Activated CD4-positive, alpha-beta T cell treated with anti-CD3 and anti-CD28 coated beads for 48 hours (primary cell): ENCODE results near the gene FLNB.
A peak's percentile ranks its signal among the peaks of the same experiment; 100 is the strongest.

Experiments
- DNase-seq: peaks from one replicate; pipeline ENCODE4 v3.0.0-alpha.2; 2020

FLNB gene

DNA sequence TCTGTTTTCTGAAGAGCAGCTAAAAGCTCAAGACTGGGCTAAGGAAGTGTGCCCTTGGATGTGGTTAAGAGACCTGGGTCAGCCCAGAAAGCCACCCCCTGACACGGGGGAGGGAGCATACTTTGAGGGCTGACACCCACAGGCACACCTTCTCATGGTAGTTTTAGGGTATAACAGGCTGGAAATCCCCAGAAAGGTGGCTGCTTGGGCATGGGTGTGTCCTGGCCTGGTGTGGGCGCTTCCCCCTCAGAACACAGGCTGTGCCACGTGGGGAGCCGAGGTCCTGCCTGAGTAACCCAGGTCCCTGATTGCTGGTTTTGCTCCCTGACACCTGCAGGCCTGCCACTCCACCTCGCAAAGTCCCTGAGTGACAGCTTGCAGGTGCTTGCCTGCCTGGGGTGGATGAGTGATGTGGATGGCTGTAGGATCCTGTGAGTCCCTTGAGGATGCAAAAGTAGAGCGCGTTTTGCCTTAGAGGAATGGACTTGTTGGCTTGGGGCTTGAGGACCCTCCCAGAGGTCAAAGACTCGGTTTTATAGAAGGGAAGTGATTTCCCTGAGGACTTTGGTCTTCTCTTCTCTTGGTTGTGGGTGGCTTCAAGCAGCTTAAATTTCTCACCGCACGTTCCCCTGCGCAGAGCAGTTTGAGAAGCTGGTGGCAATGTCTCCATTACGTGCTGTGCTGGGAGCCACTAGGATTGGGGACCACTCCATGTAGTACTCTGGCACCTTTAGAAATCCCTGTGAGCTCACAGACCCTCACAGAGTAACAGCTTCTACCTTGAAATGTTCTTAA, 108.1 kb downstream of the FLNB start:
- peak; percentile 31 for DNase-seq

DNA sequence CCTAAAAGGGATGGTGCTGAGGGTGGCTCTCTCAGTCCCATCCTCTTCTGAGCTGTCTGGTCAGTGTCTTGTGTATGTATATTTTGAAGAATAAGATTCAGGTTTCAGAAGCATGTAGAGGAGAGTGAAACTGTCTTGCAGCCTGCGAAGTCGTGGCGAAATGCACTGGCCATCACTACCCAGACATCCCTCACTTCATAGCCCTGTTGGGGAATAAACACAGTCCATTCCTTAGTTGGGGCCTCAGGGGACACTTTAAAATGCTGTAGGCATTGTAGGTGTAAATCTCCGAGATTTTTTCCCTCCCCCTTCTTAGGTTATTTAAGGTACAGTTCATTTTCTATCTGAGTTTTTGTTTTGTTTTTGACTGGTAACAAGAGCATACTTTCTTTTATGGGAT, 108.8 kb downstream of the FLNB start:
- no peak for DNase-seq

DNA sequence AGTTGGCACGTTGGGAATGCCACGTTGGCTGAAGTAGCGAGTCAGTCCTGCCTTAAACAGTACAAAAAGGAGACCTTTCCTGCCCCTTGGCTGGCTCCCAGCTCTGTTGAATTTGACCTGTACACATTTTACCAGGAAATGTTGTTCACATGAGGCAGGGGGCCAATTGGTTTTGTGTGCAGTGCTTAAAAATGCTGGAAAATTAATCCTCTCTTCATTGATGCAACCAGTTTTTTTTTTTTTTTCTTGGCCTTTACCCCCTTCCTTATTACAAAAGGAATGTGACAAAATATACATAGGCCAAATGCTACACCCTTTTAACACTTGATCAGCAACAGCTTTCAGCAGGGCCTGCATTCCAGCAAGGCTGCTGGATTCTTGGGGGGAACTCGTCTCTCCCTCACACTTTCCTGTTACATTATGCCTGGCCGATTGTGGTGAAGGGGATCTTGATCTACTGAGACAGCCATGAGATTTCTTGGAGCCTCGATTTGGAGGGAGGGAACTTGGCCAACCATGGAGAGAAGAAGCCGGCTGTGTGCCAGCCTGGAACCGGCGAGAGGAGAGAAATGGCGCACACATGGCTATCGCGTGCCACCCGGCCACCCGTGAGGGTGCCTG, 109.4 kb downstream of the FLNB start:
- no peak for DNase-seq

DNA sequence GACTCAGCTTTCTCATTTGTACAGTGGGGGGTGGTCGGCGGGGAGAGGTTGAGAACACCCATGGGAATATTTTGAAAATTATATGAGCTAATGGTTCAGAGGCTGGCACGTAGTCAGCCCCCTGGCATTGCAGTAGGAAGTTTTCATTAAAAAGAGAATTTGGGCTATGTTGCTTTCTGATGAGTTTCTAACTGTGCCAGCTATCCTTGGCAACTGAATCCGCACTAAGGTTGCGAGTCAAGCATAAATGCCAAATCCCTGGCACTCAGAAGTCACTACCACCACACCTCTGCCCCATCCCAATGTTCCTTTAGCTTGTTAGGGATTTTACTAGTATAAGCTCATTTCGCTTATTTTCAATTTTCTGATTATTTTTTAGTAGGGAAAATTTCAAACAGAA, 111.0 kb downstream of the FLNB start:
- DNase-seq, result no peak

DNA sequence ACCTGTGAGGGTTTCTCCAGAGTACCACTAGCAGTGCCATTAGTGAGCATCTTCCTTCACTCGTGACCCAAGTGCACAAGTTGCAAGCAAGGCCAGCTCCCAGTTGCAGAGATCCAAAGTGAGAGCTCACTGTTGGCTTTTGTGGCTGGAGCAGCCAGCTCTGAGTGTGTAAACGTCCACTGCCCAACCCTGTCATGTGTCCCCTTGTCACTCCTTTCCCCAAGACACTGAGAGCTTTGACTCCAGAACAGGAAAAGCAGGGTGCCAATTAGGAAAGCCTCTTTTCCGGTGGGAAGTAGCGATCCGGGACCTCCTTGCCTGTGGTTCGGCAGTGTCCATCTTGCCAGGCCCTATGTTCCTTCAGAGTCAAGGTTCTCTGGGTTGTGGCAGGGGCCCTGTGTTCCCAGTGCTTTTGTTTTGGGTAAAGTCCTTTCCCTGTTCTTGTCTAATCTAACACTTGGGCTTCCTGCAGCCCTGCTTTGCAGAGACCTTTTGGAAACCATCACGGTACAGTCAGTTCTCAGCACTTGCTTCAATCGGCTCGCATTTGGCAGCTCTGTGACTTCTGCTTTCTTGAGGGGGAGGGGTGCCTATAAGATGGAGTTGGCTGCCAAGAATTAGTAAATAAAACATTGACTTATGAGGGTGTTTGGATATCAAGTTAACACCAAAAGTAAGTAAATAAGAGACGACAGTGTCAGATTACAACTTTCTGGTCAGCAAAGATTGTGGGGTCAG, 112.0 kb downstream of the FLNB start:
- no peak for DNase-seq

- no peak for DNase-seq
Observed at GRCh38 chr3:58121183-58121582, 113.0 kb downstream of the FLNB start.

- DNase-seq, result no peak
Observed at GRCh38 chr3:58122936-58123700, 114.9 kb downstream of the FLNB start.

- no peak for DNase-seq
Observed at GRCh38 chr3:58124387-58124786, 116.2 kb downstream of the FLNB start.

DNA sequence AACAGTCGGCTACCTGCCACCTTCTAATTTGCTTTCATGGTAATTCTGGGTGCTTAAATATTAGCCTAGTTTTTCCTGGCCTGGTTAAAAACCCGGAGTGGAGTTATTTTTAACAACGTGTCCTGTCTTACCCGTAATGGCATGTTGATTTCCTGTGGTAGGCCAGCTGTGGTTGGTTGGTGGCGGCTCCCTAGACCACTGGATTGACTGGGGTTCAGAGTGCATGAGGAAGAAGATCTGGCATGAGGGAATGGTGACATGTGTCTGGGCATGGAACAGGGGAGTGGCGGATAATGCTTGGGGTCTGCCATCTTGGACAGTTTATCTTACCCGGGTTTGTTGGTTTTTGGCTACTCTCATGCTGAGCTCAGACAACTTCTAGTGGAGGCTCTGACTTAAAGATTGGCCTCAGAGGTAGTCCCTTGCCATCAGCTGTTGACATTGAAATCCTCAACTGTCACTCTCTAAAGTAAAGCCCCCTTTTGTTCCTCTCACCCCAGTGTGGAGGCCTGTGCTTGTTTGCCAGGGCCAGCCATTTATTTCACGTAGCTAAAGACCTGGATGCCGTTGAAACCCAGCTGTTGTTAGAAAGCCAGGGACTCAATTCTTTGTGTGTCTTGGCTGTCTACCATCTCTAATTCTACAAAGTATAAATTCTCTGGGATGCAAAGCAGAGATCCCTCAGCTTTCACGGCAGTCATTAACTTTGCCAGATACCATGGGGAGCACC, 121.0 kb downstream of the FLNB start:
- DNase-seq, result no peak

DNA sequence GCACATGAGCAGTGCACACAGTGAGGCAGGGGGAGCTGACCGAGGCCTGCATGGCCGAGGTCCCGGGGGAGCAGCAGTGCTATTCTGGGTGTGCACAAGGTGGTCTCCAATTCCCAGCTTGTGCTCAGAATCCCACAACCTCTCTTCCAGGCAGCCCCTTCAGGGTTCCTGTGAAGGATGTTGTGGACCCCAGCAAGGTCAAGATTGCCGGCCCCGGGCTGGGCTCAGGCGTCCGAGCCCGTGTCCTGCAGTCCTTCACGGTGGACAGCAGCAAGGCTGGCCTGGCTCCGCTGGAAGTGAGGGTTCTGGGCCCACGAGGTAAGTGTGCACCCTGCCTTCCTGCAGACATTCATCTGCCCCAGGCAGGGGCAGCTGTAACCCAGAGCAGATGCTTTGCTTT, 122.4 kb downstream of the FLNB start:
- DNase-seq, result no peak

- DNase-seq, result no peak
Observed at GRCh38 chr3:58131101-58131825, 123.0 kb downstream of the FLNB start.

DNA sequence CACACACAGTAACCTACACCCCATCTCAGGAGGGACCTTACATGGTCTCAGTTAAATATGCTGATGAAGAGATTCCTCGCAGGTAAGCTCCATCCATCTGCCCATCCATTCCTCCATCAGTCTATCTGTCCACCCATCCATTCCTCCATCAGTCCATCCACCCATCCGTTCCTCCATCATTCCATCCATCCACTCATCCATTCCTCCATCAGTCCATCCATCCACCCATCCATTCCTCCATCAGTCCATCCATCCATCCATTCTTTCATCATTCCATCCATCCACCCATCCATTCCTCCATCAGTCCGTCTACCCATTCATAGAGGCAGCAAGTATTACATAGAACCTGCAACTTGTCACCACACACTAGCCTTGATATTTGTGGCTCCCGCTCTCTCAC, 124.6 kb downstream of the FLNB start:
- DNase-seq, result no peak

GRCh38 chr3:58134468-58134867, 126.2 kb downstream of the FLNB start:
- no peak for DNase-seq

DNA sequence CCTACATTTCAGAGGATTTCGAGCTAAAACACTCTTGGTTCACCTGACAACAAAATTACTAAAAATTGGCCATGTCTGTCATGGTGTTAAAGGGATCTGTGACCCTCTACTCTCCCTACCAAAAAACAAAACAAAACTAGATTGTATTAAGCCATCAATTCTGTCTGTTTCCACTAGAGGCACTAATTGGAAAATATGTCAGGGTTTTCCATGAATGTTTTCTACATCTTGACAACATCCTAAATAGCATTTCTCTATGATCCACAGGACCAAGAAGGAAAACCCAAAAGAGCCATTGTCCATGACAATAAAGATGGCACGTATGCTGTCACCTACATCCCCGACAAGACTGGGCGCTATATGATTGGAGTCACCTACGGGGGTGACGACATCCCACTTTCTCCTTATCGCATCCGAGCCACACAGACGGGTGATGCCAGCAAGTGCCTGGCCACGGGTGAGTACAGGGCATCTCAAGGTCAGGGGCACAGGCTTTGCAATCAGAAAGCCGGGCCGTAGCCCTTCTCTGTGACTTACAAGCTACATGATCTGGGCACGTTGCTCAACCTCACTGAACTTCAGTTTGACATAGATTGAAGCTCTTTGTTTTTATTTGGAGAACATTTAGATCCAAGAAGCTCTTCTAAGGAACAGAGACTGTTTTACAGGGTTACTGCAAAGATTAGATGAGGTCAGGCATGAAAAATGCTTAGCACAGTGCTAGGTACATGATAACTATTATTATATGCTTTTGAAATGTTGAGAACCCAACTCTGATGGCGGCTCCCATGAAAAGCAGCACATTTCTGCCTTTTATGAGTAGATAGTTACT, 127.7 kb downstream of the FLNB start:
- DNase-seq, result no peak

DNA sequence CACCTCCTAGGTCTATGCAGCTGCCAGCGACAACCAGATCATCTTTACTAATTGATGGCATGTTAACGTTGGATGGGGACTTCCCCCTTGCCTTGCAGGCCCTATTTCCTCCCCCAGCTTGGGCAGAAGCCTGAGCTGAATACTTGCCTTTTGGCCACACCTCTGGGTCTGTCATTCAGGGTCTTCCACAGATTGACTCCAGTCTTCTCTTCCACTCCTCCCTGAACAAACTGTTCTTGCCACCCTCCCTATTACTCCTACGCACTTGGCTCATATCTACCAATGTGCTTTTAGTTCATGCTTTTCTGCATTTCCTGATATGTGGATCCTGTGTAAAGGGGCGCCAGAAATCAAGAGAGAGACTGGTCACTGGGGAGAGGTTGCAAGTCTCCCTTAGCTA, 129.1 kb downstream of the FLNB start:
- no peak for DNase-seq

DNA sequence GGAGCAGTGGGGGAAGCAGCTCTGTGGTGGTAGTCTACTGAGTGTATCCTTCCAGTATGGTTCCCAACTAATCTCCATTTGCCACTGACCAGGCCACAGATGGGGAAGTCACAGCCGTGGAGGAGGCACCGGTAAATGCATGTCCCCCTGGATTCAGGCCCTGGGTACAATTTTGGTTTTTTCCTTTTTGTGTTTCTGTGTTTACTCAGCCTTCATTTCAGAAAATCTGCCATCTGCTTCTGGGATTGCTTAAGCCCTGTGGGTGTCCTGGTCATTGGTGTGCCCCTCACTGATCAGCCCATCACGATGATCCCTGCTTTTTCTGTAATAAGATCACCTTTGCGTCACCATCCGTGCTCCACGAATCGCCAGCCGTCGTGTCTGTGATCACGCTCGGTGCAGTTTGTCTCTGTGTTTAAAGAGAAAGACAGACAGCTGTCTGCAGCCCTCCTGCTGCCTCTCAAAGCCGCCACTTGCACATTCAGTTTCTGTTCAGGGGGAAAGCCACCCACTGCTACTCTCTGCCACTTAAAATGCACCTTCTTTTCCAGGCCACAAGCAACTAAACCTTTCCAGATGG, 133.6 kb downstream of the FLNB start:
- DNase-seq, result no peak

DNA sequence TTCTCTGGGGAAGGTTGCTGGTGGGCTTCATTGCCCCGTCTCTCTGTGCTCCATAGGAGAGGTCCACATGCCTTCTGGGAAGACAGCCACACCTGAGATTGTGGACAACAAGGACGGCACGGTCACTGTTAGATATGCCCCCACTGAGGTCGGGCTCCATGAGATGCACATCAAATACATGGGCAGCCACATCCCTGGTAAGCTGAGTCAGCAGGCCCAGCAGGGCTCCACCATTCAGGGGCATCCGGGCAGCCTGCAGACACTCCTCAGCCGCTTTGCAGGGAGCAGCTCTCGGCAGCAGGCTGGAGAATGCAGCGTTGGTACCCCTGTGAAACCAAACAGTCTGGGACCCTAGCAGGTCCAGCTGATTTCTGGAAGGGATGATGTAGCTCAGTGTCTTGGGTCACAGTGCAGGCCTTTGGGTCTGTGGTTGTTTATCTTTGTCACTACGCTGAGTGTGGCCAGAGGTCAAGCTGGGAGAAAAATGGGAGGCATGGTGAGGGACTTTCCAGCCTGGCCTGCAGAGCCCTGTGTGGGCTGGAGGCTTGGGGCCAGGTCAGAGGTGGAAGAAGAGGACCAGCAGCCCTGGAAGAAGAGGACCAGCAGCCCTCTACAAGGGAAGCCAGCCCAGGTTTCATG, 135.3 kb downstream of the FLNB start:
- DNase-seq, result no peak

DNA sequence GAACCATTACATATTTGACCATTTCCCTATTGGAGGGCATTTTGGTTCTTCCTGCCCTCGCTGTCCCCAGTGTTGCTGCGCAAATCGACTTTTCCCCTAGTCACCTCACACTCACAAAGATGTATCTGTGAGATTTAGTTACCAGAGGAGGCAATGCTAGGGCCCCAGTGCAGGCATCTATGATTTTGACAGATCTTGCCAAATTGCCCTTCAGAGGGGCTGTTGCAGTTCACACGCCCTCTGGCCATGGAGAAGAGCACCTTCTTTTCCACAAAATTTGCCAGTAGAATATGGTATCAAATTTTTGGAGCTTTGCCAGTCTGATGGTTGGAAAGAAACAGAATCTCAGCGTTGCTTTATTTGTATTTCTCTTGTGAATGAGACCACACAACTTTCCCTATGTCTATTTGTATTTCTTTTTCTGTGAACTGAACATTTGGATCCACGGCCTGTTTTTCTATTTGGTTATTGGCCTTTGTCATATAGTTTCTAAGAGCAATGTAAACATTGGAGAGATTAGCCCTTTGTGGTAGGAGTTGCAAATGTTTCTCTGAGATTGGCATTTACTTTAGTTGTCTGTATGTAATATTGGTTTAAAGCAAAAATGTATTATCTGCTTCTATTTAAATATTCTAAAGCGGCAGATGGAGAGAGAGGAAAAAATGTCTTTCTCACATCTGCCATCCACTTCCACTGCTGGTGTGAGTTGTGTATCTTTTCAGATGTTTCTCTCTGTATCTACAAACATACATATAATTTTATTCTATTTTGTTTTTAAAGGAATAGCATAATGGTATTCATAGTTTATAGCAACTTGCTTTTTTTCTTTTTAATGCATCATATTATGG, 136.5 kb downstream of the FLNB start:
- no peak for DNase-seq

DNA sequence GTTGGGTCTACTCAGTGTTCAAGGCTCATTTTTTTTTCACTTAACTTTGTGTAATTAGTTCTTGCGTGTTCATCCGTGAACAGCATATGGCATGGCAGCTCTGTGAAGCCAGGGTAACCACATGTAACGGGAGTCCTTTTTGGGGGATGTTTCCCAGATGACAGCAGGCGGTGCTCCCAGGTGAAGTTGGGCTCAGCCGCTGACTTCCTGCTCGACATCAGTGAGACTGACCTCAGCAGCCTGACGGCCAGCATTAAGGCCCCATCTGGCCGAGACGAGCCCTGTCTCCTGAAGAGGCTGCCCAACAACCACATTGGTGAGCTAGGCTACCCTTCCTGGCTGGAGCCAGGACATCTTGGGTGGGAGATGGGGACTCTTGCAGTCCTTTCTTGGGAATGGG, 139.8 kb downstream of the FLNB start:
- no peak for DNase-seq
